Trophoblast cell (in vitro differentiated cells and primary cell): Measurements from ENCODE around the gene MT1B.
A peak's percentile ranks its signal among the peaks of the same experiment; 100 is the strongest.

ENCODE experiments used
- DNase-seq, 2 donors: peaks; one replicate each; pipeline ENCODE4 v3.0.0-alpha.2; 2016
- H2AFZ ChIP-seq: 2 replicates; pipeline ENCODE4 v1.6.1; 2013; ENCODE audit warnings: low read length, moderate library complexity, mild to moderate bottlenecking; ENCODE audit not compliant: insufficient read depth, poor library complexity
- H2AK5ac ChIP-seq: 2 replicates; pipeline ENCODE4 v1.6.1; 2013; ENCODE audit warnings: mild to moderate bottlenecking, low read length
- H2BK120ac ChIP-seq: 2 replicates; pipeline ENCODE4 v1.6.1; 2013; ENCODE audit warnings: low read length, mild to moderate bottlenecking, moderate library complexity; ENCODE audit not compliant: insufficient read depth, poor library complexity
- H2BK12ac ChIP-seq: 2 replicates; pipeline ENCODE4 v1.6.1; 2013; ENCODE audit warnings: mild to moderate bottlenecking, low read length, moderate library complexity
- H2BK5ac ChIP-seq: 2 replicates; pipeline ENCODE4 v1.6.1; 2013; ENCODE audit warnings: low read length, low read depth, moderate library complexity, mild to moderate bottlenecking; ENCODE audit not compliant: poor library complexity
- H3K14ac ChIP-seq: 2 replicates; pipeline ENCODE4 v1.6.1; 2013; ENCODE audit warnings: mild to moderate bottlenecking, low read length
- H3K18ac ChIP-seq: 2 replicates; pipeline ENCODE4 v1.6.1; 2013; ENCODE audit warnings: mild to moderate bottlenecking, low read length
- H3K23ac ChIP-seq: 2 replicates; pipeline ENCODE4 v1.6.1; 2013; ENCODE audit warnings: low read length
- H3K27ac ChIP-seq: 2 replicates; pipeline ENCODE4 v1.5.1; 2013; ENCODE audit warnings: low read depth, mild to moderate bottlenecking, inconsistent platforms, low read length, moderate library complexity
- H3K27me3 ChIP-seq: 2 replicates; pipeline ENCODE4 v1.6.1; 2013; ENCODE audit warnings: inconsistent platforms, mild to moderate bottlenecking, low read length, moderate library complexity; ENCODE audit not compliant: insufficient read depth
- H3K36me3 ChIP-seq, 2 experiments: 1 replicate in 1 of 2; 2 replicates in 1 of 2; pipeline ENCODE4 v1.6.1; 2013; ENCODE audit warnings: low read length in 2 of 2, mild to moderate bottlenecking in 2 of 2, moderate library complexity in 1 of 2; ENCODE audit not compliant: insufficient read depth in 2 of 2, control insufficient read depth in 1 of 2
- H3K4ac ChIP-seq: 2 replicates; pipeline ENCODE4 v1.6.1; 2013; ENCODE audit warnings: low read depth, mild to moderate bottlenecking, low read length, moderate library complexity
- H3K4me1 ChIP-seq, 2 experiments: 1 replicate in 1 of 2; 2 replicates in 1 of 2; pipeline ENCODE4 v1.6.1; 2013; ENCODE audit warnings: low read length in 2 of 2, mild to moderate bottlenecking in 2 of 2, moderate library complexity in 1 of 2; ENCODE audit not compliant: insufficient read depth in 2 of 2, control insufficient read depth in 1 of 2
- H3K4me2 ChIP-seq: 2 replicates; pipeline ENCODE4 v1.6.1; 2013; ENCODE audit warnings: inconsistent platforms, mild to moderate bottlenecking, low read length, moderate library complexity
- H3K4me3 ChIP-seq: 2 replicates; pipeline ENCODE4 v1.5.1; 2013; ENCODE audit warnings: mild to moderate bottlenecking, low read depth, low read length, inconsistent platforms
- H3K79me1 ChIP-seq: one replicate; pipeline ENCODE4 v1.6.1; 2013; ENCODE audit warnings: low read length
- H3K79me2 ChIP-seq: 2 replicates; pipeline ENCODE4 v1.6.1; 2013; ENCODE audit warnings: low read length, mild to moderate bottlenecking; ENCODE audit not compliant: control insufficient read depth, insufficient read depth, poor library complexity
- H3K9ac ChIP-seq: 2 replicates; pipeline ENCODE4 v1.6.1; 2013; ENCODE audit warnings: mild to moderate bottlenecking, low read length
- H3K9me3 ChIP-seq: 2 replicates; pipeline ENCODE4 v1.6.1; 2013; ENCODE audit warnings: low read depth, mild to moderate bottlenecking, control low read depth, inconsistent platforms, low read length; ENCODE audit not compliant: insufficient read depth
- H4K12ac ChIP-seq: 2 replicates; pipeline ENCODE4 v1.6.1; 2013; ENCODE audit warnings: low read depth, mild to moderate bottlenecking, low read length, moderate library complexity
- H4K8ac ChIP-seq: 2 replicates; pipeline ENCODE4 v1.6.1; 2013; ENCODE audit warnings: low read depth, mild to moderate bottlenecking, low read length, moderate library complexity
- H4K91ac ChIP-seq: one replicate; pipeline ENCODE4 v1.6.1; 2013; ENCODE audit warnings: low read depth, mild to moderate bottlenecking, low read length, moderate library complexity
- WGBS: extraction: QIAGEN DNeasy Blood & Tissue Kit; methylation state at CpG from one replicate; pipeline ENCODE4 v1.1.7; 2013; ENCODE audit warnings: missing lambda C conversion rate; ENCODE audit not compliant: insufficient read length, insufficient coverage; ENCODE audit errors: extremely low coverage; 5-methylcytosine and 5-hydroxymethylcytosine counted together

MT1B gene

GRCh38 chr16:56610609-56611111 lies 41.0 kb upstream of the MT1B start:
- WGBS, result no CpG with 5 or more reads among the region's 2 CpGs
- Histone ChIP-seq H3K23ac (no peak overlapping the region), H3K27me3 (peaks cover 3% of the 10 kb centered on the region), H2BK5ac (no peak overlapping the region), H4K91ac (no peak overlapping the region), H3K36me3 (no peaks in the 10 kb centered on the region), H4K12ac (no peak overlapping the region), H3K79me2 (no peaks in the 10 kb centered on the region), H3K14ac (no peak overlapping the region), H2BK120ac (no peak overlapping the region), H2AK5ac (no peak overlapping the region), H3K9ac (no peak overlapping the region), H3K4me3 (no peak overlapping the region), H3K4me2 (no peak overlapping the region), H2AFZ (no peak overlapping the region), H3K4ac (no peak overlapping the region), H3K27ac (no peak overlapping the region), H3K9me3 (no peaks in the 10 kb centered on the region), H3K18ac (no peak overlapping the region), H2BK12ac (no peak overlapping the region), H3K79me1 (peaks cover 11% of the 10 kb centered on the region), H4K8ac (no peak overlapping the region), H3K4me1 (peaks cover 27 to 31% of the 10 kb centered on the region in 2 experiments)
- no peak for DNase-seq

- Histone ChIP-seq H4K91ac (no peak overlapping the region), H3K79me2 (no peaks in the 10 kb centered on the region), H3K4me2 (no peak overlapping the region), H2AFZ (no peak overlapping the region), H3K4me3 (no peak overlapping the region), H2BK5ac (no peak overlapping the region), H4K8ac (no peak overlapping the region), H3K4ac (no peak overlapping the region), H3K14ac (no peak overlapping the region), H3K9ac (no peak overlapping the region), H2BK12ac (no peak overlapping the region), H3K27ac (no peak overlapping the region), H3K27me3 (peaks cover 6% of the 10 kb centered on the region), H3K79me1 (peaks cover 11% of the 10 kb centered on the region), H3K23ac (peak overlapping the region; percentile 3), H3K18ac (no peak overlapping the region), H3K36me3 (no peaks in the 10 kb centered on the region), H3K4me1 (peaks cover 27 to 31% of the 10 kb centered on the region in 2 experiments), H4K12ac (no peak overlapping the region), H2BK120ac (no peak overlapping the region), H3K9me3 (no peaks in the 10 kb centered on the region), H2AK5ac (no peak overlapping the region)
- no CpG with 5 or more reads among the region's 2 CpGs for WGBS
- DNase-seq, result no peak
These were observed 40.3 kb upstream of the MT1B start for GRCh38 chr16:56611281-56611833.

DNA sequence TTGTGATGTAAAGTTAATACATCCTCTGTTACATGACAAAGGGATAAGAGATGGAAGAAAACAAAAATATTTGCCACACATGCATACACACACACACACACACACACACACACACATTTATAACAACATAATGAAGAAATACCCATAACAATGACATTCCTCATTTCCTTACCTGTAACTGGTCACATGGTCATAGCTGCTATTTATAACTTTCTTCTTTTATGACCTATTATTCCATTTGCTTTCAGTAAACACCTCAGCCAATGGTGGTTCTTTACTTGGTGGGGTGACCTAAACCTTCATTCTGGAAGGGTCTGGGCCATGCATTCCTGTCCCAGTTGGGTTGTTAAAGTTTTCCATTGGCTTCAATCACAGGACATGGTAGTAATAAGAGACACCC lies 38.0 kb upstream of the MT1B start:
- Histone ChIP-seq H3K9ac (no peak overlapping the region), H3K23ac (no peak overlapping the region), H3K4me1 (peaks cover 11 to 15% of the 10 kb centered on the region in 2 experiments), H4K8ac (no peak overlapping the region), H3K9me3 (peaks cover 4% of the 10 kb centered on the region), H4K12ac (no peak overlapping the region), H2AK5ac (no peak overlapping the region), H3K14ac (no peak overlapping the region), H3K18ac (no peak overlapping the region), H2AFZ (no peak overlapping the region), H2BK5ac (no peak overlapping the region), H2BK12ac (no peak overlapping the region), H3K4ac (no peak overlapping the region), H3K4me2 (no peak overlapping the region), H2BK120ac (no peak overlapping the region), H3K27me3 (peaks cover 27% of the 10 kb centered on the region), H3K27ac (no peak overlapping the region), H4K91ac (no peak overlapping the region), H3K4me3 (no peak overlapping the region), H3K36me3 (no peaks in the 10 kb centered on the region), H3K79me1 (no peaks in the 10 kb centered on the region), H3K79me2 (no peaks in the 10 kb centered on the region)
- DNase-seq, result no peak

DNA sequence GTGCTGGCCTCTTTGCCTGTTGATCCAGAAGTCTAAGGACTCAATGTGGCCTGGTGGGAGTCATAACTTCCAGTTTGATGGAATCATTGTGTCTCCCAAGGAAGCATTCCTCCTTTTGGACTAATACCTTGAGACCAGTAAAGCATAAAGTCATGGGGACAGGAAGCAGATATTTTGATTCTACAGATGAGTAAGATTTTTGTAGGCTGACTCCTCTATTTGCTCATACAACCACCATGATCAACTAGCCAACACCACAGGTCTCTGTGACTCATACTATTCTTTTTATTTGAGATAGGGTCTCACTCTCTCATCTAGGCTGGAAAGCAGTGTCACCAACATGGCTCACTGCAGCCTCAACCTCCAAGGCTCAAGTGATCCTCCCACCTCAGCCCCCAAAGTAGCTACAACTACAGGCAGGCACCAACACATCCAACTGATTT lies 37.1 kb upstream of the MT1B start:
- H4K12ac ChIP-seq, result no peak overlapping the region
- no peak overlapping the region for H4K8ac ChIP-seq
- no peak overlapping the region for H3K9ac ChIP-seq
- no peak overlapping the region for H3K18ac ChIP-seq
- no peak overlapping the region for H2BK120ac ChIP-seq
- no peak overlapping the region for H3K4ac ChIP-seq
- H3K27me3 ChIP-seq, result peaks cover 33% of the 10 kb centered on the region
- H3K79me2 ChIP-seq, result no peaks in the 10 kb centered on the region
- H3K23ac ChIP-seq, result no peak overlapping the region
- H3K9me3 ChIP-seq, result peaks cover 4% of the 10 kb centered on the region
- H2AK5ac ChIP-seq, result no peak overlapping the region
- H3K4me1 ChIP-seq, result peaks cover 6 to 8% of the 10 kb centered on the region in 2 experiments
- DNase-seq, result peak in 1 of 2 donors; percentile 22
- H3K4me3 ChIP-seq, result no peak overlapping the region
- H3K27ac ChIP-seq, result no peak overlapping the region
- H4K91ac ChIP-seq, result no peak overlapping the region
- H3K36me3 ChIP-seq, result no peaks in the 10 kb centered on the region
- no peak overlapping the region for H2BK12ac ChIP-seq
- H3K4me2 ChIP-seq, result no peak overlapping the region
- H3K14ac ChIP-seq, result no peak overlapping the region
- H2AFZ ChIP-seq, result no peak overlapping the region
- no peaks in the 10 kb centered on the region for H3K79me1 ChIP-seq
- H2BK5ac ChIP-seq, result no peak overlapping the region
